HepG2 (cell line): Measurements from ENCODE around the gene TRAPPC3. TPM values are rescaled to one million over a fixed set of nuclear protein-coding genes. Genes with fewer than 3 reads are reported as not detected.

ENCODE experiments used
- AGO2 ChIP-seq: fragments of 200-400 bp; formaldehyde crosslinking; optimal IDR thresholded peaks from 2 replicates; pipeline ENCODE3; 2017; ENCODE audit warnings: mild to moderate bottlenecking, low read depth, low read length, moderate library complexity
- KLF11 ChIP-seq: IDR thresholded peaks from 2 replicates; pipeline ENCODE4 v1.6.1; 2016; ENCODE audit warnings: missing compliant biosample characterization
- MED13 ChIP-seq: sonication (generic); formaldehyde crosslinking; IDR thresholded peaks from 2 replicates; pipeline ENCODE4 v1.5.0; 2020; ENCODE audit warnings: missing genetic modification reagents
- SALL1 ChIP-seq: sonication (generic); formaldehyde crosslinking; IDR thresholded peaks from 2 replicates; pipeline ENCODE4 v1.8.0; 2022; ENCODE audit warnings: mild to moderate bottlenecking, missing genetic modification reagents
- SMARCC2 ChIP-seq: fragments of 450-650 bp; IDR thresholded peaks from 2 replicates; pipeline ENCODE4 v1.6.1; 2017; ENCODE audit warnings: antibody characterized with exemption, mild to moderate bottlenecking
- SRY ChIP-seq: sonication (generic); formaldehyde crosslinking; IDR thresholded peaks from 2 replicates; pipeline ENCODE4 v1.8.0; 2022; ENCODE audit warnings: mild to moderate bottlenecking, missing genetic modification reagents
- TP53 ChIP-seq: sonication (generic); formaldehyde crosslinking; conservative IDR thresholded peaks from 2 replicates; pipeline ENCODE4 v1.4.0; 2020; ENCODE audit warnings: missing genetic modification reagents
- ZNF235 ChIP-seq: sonication (generic); formaldehyde crosslinking; IDR thresholded peaks from 2 replicates; pipeline ENCODE4 v1.8.1; 2023; ENCODE audit warnings: mild to moderate bottlenecking, missing genetic modification reagents, borderline replicate concordance
- ZNF589 ChIP-seq: sonication (generic); formaldehyde crosslinking; conservative IDR thresholded peaks from 2 replicates; pipeline ENCODE4 v1.8.0; 2022; ENCODE audit warnings: mild to moderate bottlenecking, moderate library complexity, missing genetic modification reagents
- ZNF816 ChIP-seq: sonication (generic); formaldehyde crosslinking; IDR thresholded peaks from 2 replicates; pipeline ENCODE4 v1.8.0; 2022; ENCODE audit warnings: missing genetic modification reagents, mild to moderate bottlenecking, borderline replicate concordance
- ZNF850 ChIP-seq: sonication (generic); formaldehyde crosslinking; conservative IDR thresholded peaks from 2 replicates; pipeline ENCODE4 v1.9.0; 2021; ENCODE audit warnings: mild to moderate bottlenecking, missing genetic modification reagents
- polyA plus RNA-seq, 8 experiments: library from polyadenylated mRNA; depleted of rRNA in 3 of 8; stranded (reverse) in 7 of 8; unstranded in 1 of 8; fragments of >200 nt; fragmentation: Illumina TruSeq in 4 of 8; extraction: Trizol in 4 of 8; gene quantifications; 2 replicates each; pipeline versions ENCODE4 v1.2.1 to v1.2.3, GENCODE V29; 2011 to 2016; ENCODE audit warnings: low read depth in 4 of 8, missing spikeins in 1 of 8, mixed read lengths in 1 of 8; ENCODE audit not compliant: insufficient read depth in 1 of 8
- total RNA-seq, 5 experiments: library from RNA; depleted of rRNA; stranded (reverse); fragments of >200 nt; fragmentation: Illumina TruSeq; extraction: Trizol; gene quantifications; 2 replicates each; pipeline ENCODE4 v1.2.3, GENCODE V29; 2016; ENCODE audit warnings: low read depth in 1 of 5
- TF ChIP-seq, protein P1 (sequence below): sonication (generic); formaldehyde crosslinking; IDR thresholded peaks from 2 replicates; pipeline ENCODE4 v1.5.1; 2020; ENCODE audit warnings: mild to moderate bottlenecking, missing genetic modification reagents, moderate library complexity
- TF ChIP-seq, protein P2 (sequence below), 2 experiments: fragments of 450-650 bp in 1 of 2; sonication (generic) in 1 of 2; formaldehyde crosslinking; IDR thresholded peaks; 2 replicates each; pipeline versions ENCODE4 v1.5.0 to v1.8.0; 2020 to 2022; ENCODE audit warnings: mild to moderate bottlenecking in 1 of 2, missing genetic modification reagents in 1 of 2
- TF ChIP-seq, protein P3 (sequence below): sonication (generic); formaldehyde crosslinking; IDR thresholded peaks from 2 replicates; pipeline ENCODE4 v1.5.1; 2020; ENCODE audit warnings: missing genetic modification reagents, mild to moderate bottlenecking, borderline replicate concordance
- TF ChIP-seq, protein P4 (sequence below): sonication (generic); formaldehyde crosslinking; conservative IDR thresholded peaks from 2 replicates; pipeline ENCODE4 v1.4.0; 2020; ENCODE audit warnings: missing genetic modification reagents
- TF ChIP-seq, protein P5 (sequence below): sonication (generic); formaldehyde crosslinking; IDR thresholded peaks from 2 replicates; pipeline ENCODE4 v1.4.0; 2020; ENCODE audit warnings: missing genetic modification reagents
- TF ChIP-seq, protein P6 (sequence below): sonication (generic); formaldehyde crosslinking; IDR thresholded peaks from 2 replicates; pipeline ENCODE4 v1.8.0; 2023; ENCODE audit warnings: mild to moderate bottlenecking, missing genetic modification reagents
- TF ChIP-seq, protein P7 (sequence below): sonication (generic); formaldehyde crosslinking; IDR thresholded peaks from 2 replicates; pipeline ENCODE4 v1.4.0; 2020; ENCODE audit warnings: mild to moderate bottlenecking, missing genetic modification reagents

TRAPPC3 gene
- total and polyA plus RNA-seq, 2 of the 13 experiments (the other 11 are each of a cell fraction or from before 2014, with no cell fraction given) = 53.7 to 62.4 TPM

DNA sequence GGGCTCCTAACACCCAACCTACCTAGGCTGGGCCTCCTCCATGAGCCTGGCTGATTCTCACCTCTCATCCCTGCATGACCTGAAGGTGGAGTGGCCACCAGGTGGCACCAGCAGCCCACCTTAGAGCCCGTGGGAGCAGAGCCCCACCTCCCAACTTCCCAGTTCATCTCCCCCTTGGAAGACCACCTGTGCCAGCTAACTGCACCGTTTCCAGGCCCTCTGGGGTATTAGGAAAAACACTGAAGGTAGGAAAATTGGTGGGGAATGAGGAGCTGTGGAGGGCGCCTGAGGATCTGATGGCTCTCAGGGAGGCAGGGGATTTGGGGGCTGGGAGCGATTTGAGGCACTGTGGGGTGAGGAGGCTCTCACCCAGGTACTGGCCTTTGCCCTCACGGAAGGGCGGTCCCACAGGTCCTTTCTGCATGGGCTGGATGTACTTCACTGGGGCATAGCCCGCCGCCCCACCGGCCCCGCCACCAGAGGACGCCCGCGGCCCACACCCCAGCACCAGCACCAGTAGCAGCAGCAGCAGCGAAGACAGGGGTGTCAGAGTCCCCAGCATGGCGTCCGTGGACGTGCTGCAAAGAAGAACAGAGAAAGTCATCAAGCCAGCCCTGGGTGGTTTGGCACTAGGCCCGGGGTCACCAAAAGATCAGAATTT lies 49.5 kb downstream of the TRAPPC3 start (continued):
- TF ChIP-seq, protein P1, sequence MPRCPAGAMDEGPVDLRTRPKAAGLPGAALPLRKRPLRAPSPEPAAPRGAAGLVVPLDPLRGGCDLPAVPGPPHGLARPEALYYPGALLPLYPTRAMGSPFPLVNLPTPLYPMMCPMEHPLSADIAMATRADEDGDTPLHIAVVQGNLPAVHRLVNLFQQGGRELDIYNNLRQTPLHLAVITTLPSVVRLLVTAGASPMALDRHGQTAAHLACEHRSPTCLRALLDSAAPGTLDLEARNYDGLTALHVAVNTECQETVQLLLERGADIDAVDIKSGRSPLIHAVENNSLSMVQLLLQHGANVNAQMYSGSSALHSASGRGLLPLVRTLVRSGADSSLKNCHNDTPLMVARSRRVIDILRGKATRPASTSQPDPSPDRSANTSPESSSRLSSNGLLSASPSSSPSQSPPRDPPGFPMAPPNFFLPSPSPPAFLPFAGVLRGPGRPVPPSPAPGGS (CRISPR knock-in tag) = no peak
- TF ChIP-seq ZNF816 (no peak), KLF11 (CRISPR knock-in tag) (no peak), SRY (CRISPR knock-in tag) (no peak), SMARCC2 (no peak), ZNF235 (no peak), MED13 (CRISPR knock-in tag) (no peak), TP53 (CRISPR knock-in tag) (no peak), ZNF589 (CRISPR knock-in tag) (no peak), SALL1 (CRISPR knock-in tag) (peak; percentile 39; the same call in 1 of the 2 replicates), AGO2 (no peak), ZNF850 (CRISPR knock-in tag) (no peak)
- TF ChIP-seq, protein P2, sequence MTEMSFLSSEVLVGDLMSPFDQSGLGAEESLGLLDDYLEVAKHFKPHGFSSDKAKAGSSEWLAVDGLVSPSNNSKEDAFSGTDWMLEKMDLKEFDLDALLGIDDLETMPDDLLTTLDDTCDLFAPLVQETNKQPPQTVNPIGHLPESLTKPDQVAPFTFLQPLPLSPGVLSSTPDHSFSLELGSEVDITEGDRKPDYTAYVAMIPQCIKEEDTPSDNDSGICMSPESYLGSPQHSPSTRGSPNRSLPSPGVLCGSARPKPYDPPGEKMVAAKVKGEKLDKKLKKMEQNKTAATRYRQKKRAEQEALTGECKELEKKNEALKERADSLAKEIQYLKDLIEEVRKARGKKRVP (CRISPR knock-in tag; IDR thresholded peaks at IDR 0.05) = no peak
- TF ChIP-seq, protein P3, sequence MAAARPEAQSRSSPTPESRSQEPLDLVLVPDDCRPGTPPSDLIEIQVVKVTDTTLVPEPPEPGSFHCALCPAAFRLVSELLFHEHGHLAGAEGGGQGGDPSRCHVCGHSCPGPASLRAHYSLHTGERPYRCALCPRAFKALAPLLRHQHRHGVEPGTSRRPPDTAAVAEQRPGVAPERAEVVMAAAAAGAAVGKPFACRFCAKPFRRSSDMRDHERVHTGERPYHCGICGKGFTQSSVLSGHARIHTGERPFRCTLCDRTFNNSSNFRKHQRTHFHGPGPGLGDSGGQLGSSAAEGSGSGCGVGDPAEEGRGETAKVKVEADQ (CRISPR knock-in tag) = peak; percentile 49; the same call in 1 of the 2 replicates
- TF ChIP-seq, protein P4, sequence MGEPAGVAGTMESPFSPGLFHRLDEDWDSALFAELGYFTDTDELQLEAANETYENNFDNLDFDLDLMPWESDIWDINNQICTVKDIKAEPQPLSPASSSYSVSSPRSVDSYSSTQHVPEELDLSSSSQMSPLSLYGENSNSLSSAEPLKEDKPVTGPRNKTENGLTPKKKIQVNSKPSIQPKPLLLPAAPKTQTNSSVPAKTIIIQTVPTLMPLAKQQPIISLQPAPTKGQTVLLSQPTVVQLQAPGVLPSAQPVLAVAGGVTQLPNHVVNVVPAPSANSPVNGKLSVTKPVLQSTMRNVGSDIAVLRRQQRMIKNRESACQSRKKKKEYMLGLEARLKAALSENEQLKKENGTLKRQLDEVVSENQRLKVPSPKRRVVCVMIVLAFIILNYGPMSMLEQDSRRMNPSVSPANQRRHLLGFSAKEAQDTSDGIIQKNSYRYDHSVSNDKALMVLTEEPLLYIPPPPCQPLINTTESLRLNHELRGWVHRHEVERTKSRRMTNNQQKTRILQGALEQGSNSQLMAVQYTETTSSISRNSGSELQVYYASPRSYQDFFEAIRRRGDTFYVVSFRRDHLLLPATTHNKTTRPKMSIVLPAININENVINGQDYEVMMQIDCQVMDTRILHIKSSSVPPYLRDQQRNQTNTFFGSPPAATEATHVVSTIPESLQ (CRISPR knock-in tag) = no peak
- TF ChIP-seq, protein P5, sequence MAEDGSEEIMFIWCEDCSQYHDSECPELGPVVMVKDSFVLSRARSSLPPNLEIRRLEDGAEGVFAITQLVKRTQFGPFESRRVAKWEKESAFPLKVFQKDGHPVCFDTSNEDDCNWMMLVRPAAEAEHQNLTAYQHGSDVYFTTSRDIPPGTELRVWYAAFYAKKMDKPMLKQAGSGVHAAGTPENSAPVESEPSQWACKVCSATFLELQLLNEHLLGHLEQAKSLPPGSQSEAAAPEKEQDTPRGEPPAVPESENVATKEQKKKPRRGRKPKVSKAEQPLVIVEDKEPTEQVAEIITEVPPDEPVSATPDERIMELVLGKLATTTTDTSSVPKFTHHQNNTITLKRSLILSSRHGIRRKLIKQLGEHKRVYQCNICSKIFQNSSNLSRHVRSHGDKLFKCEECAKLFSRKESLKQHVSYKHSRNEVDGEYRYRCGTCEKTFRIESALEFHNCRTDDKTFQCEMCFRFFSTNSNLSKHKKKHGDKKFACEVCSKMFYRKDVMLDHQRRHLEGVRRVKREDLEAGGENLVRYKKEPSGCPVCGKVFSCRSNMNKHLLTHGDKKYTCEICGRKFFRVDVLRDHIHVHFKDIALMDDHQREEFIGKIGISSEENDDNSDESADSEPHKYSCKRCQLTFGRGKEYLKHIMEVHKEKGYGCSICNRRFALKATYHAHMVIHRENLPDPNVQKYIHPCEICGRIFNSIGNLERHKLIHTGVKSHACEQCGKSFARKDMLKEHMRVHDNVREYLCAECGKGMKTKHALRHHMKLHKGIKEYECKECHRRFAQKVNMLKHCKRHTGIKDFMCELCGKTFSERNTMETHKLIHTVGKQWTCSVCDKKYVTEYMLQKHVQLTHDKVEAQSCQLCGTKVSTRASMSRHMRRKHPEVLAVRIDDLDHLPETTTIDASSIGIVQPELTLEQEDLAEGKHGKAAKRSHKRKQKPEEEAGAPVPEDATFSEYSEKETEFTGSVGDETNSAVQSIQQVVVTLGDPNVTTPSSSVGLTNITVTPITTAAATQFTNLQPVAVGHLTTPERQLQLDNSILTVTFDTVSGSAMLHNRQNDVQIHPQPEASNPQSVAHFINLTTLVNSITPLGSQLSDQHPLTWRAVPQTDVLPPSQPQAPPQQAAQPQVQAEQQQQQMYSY (CRISPR knock-in tag) = no peak
- TF ChIP-seq, protein P6, sequence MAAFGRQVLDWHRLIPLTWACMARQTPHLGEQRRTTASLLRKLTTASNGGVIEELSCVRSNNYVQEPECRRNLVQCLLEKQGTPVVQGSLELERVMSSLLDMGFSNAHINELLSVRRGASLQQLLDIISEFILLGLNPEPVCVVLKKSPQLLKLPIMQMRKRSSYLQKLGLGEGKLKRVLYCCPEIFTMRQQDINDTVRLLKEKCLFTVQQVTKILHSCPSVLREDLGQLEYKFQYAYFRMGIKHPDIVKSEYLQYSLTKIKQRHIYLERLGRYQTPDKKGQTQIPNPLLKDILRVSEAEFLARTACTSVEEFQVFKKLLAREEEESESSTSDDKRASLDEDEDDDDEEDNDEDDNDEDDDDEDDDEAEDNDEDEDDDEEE (CRISPR knock-in tag) = no peak
- TF ChIP-seq, protein P7, sequence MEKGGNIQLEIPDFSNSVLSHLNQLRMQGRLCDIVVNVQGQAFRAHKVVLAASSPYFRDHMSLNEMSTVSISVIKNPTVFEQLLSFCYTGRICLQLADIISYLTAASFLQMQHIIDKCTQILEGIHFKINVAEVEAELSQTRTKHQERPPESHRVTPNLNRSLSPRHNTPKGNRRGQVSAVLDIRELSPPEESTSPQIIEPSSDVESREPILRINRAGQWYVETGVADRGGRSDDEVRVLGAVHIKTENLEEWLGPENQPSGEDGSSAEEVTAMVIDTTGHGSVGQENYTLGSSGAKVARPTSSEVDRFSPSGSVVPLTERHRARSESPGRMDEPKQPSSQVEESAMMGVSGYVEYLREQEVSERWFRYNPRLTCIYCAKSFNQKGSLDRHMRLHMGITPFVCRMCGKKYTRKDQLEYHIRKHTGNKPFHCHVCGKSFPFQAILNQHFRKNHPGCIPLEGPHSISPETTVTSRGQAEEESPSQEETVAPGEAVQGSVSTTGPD (CRISPR knock-in tag) = no peak
